GM19395 (cell line): ENCODE measurements around the gene EXOC2.

Experiments
- ATAC-seq: cut with Tn5 transposase; IDR thresholded peaks from one replicate; pipeline ENCODE4 v1.9.1; 2021; ENCODE audit warnings: mild to moderate bottlenecking, moderate library complexity; ENCODE audit not compliant: unreplicated experiment

The EXOC2 gene

GRCh38 chr6:449486-450419 lies 243.2 kb downstream of the EXOC2 start:
- ATAC-seq: no peak

GRCh38 chr6:449057-449430 lies 243.9 kb downstream of the EXOC2 start:
- no peak for ATAC-seq

DNA sequence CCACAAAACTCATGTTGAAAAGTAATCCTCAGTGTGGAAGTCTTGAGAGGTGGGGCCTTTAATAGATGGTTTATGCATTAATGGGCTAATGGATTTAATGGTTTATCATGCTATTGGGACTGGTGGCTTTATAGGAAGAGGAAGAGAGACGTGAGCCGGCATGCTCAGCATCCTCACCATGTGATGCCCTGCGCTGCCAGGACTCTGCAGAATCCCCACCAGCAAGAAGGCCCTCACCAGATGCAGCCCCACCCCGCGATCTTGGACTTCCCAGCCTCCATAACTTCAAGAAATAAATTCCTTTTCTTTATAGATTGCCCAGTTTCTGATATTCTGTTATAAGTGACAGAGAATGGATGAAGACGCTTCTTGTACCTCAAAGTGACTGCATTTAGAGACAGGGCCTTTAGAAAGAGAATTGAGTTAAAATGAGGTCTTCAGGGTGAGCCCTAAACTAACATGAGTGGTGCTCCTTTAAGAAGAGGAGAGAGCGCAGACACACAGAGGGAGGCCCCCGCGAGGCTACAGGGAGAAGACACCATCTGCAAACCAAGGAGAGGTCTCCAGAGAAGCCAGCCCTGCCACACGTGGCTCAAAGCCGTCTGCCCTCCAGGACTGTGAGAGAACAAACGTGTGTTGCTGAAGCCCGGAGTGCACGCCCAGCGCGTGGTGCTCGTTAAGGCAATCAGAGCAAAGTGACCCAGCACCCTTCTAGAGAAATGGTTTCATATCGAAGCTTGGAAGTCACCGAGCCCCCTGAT lies 244.5 kb downstream of the EXOC2 start:
- ATAC-seq: no peak

GRCh38 chr6:447381-448165 lies 245.4 kb downstream of the EXOC2 start:
- no peak for ATAC-seq

- no peak for ATAC-seq
Measured at GRCh38 chr6:446418-447366, 246.2 kb downstream of the EXOC2 start.

GRCh38 chr6:445571-446417 lies 247.1 kb downstream of the EXOC2 start:
- ATAC-seq: no peak

GRCh38 chr6:444653-445275 lies 248.2 kb downstream of the EXOC2 start:
- no peak for ATAC-seq

GRCh38 chr6:443621-444159 lies 249.2 kb downstream of the EXOC2 start:
- ATAC-seq: no peak

- ATAC-seq: no peak
Measured at GRCh38 chr6:441126-441920, 251.6 kb downstream of the EXOC2 start.

DNA sequence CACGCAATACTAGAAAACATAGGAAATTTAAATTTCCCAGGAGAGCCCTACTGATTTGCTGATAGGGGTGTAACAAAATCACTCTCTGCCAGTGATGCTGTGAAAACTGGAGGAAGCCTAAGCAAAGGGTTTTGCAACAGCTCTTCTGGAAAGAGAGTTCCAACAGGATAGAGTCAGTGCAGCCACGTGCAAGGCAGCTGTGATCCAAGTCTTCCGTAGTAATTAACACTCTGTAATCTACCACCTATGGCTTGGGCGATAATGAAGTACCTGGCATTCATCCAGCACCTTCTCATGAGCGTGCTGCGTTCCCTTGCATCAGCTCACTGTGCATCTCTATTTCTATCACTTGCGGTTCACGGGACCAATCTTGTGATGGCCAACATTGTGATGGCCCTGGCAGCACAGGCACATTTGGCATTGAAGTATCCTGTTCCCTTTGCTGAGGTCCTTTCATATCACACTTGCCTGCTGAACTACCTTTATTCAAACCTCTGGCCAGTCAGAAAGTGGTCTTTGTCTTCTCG lies 253.2 kb downstream of the EXOC2 start:
- ATAC-seq: no peak

DNA sequence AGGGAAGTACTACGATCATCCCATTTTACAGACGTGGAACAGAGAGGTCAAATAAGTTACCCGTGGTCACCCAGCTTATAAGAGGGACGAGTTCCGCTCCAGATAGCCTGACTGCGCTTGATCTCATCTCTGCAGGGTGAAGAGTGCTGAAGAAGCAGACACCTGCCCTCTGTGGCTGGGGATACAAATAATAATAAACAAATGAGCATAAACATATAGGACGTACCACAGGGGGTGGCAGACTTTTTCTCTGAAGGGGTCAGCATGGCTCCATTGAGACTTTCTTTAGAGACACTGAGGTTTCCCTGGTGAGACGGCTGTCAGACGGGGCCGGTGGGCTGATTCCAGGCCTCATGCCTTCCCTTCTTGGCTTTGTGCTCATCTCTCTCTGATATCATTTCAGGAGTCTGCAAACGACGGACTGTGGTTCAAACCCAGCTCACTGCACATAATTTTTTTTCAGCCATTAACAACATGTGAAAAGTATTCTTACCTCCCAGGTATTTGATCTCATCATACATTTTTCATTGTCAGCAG lies 254.2 kb downstream of the EXOC2 start:
- ATAC-seq: no peak

GRCh38 chr6:437037-437392 lies 255.9 kb downstream of the EXOC2 start:
- no peak for ATAC-seq

- no peak for ATAC-seq
Measured at GRCh38 chr6:436308-437036, 256.5 kb downstream of the EXOC2 start.

GRCh38 chr6:435441-436307 lies 257.3 kb downstream of the EXOC2 start:
- no peak for ATAC-seq
